Measurements from ENCODE around the gene CCDC86.

- no peak for TF ChIP-seq CTCF (conservative IDR thresholded peaks at IDR 0.05)
- TF ChIP-seq ZFX (IDR thresholded peaks at IDR 0.05): no peak
These were observed 49.4 kb upstream of the CCDC86 start for GRCh38 chr11:60792521-60792920.
